ELR (cell line): ENCODE measurements around the gene ATP10B.
"Not testable (repeated sequence)": the region's sequence is repeated elsewhere in the genome, so short reads cannot be mapped to it uniquely, and the experiment has no call there.

ENCODE experiments used
- DNase-seq: peaks from one replicate; pipeline ENCODE4 v3.0.0-alpha.2; 2015; ENCODE audit warnings: low read depth

ATP10B gene

GRCh38 chr5:160852049-160852448 lies at the start of gene ATP10B:
TSS of gene ATP10B (minus strand) at chr5:160852211. CDS start at chr5:160688074, 164,137 bp downstream.
- DNase-seq: no peak

- DNase-seq: no peak
These were observed 49.6 kb upstream of the ATP10B start for GRCh38 chr5:160901656-160902055.

- no peak for DNase-seq
These were observed 47.7 kb upstream of the ATP10B start for GRCh38 chr5:160899735-160900134.

- not testable (repeated sequence) for DNase-seq
These were observed 41.4 kb upstream of the ATP10B start for GRCh38 chr5:160893180-160893964.

- DNase-seq: no peak
These were observed 35.8 kb upstream of the ATP10B start for GRCh38 chr5:160887780-160888179.

GRCh38 chr5:160873560-160874200 lies 21.7 kb upstream of the ATP10B start:
- not testable (repeated sequence) for DNase-seq

GRCh38 chr5:160869989-160870521 lies 18.0 kb upstream of the ATP10B start:
- no peak for DNase-seq

- no peak for DNase-seq
These were observed 16.0 kb upstream of the ATP10B start for GRCh38 chr5:160867976-160868375.

GRCh38 chr5:160851451-160851850 lies 560 bp downstream of the ATP10B start:
- DNase-seq: no peak

GRCh38 chr5:160850421-160850820 lies 1.6 kb downstream of the ATP10B start:
- DNase-seq: no peak

GRCh38 chr5:160847526-160848085 lies 4.4 kb downstream of the ATP10B start:
- DNase-seq: no peak

- no peak for DNase-seq
These were observed 5.4 kb downstream of the ATP10B start for GRCh38 chr5:160846642-160847041.

- DNase-seq: no peak
These were observed 7.8 kb downstream of the ATP10B start for GRCh38 chr5:160844177-160844576.

- DNase-seq: no peak
These were observed 8.8 kb downstream of the ATP10B start for GRCh38 chr5:160843240-160843639.

GRCh38 chr5:160837749-160838593 lies 14.0 kb downstream of the ATP10B start:
- DNase-seq: no peak

- no peak for DNase-seq
These were observed 14.8 kb downstream of the ATP10B start for GRCh38 chr5:160837211-160837610.

GRCh38 chr5:160835818-160836528 lies 16.0 kb downstream of the ATP10B start:
- DNase-seq: no peak

- DNase-seq: no peak
These were observed 16.6 kb downstream of the ATP10B start for GRCh38 chr5:160835376-160835775.

GRCh38 chr5:160833806-160834205 lies 18.2 kb downstream of the ATP10B start:
- DNase-seq: no peak

GRCh38 chr5:160831801-160832200 lies 20.2 kb downstream of the ATP10B start:
- no peak for DNase-seq

GRCh38 chr5:160824301-160825001 lies 27.6 kb downstream of the ATP10B start:
- DNase-seq: no peak
